BJ (cell line): ENCODE data around the gene ISG20L2. TPM values are rescaled to one million over a fixed set of nuclear protein-coding genes. Genes with fewer than 3 reads are reported as not detected.

Experiments used
- CTCF ChIA-PET: fragments of 350-600 bp; formaldehyde crosslinking; extraction: SDS; loops from one replicate; lab custom pipeline; 2021; ENCODE audit warnings: antibody characterized with exemption, inconsistent platforms; lab: Yijun Ruan, JAX
- POLR2A ChIA-PET: fragments of 300-600 bp; sonication (Branson Sonifier 250); formaldehyde crosslinking; extraction: SDS; loops from one replicate; lab custom pipeline; 2021; ENCODE audit warnings: antibody characterized with exemption; lab: Charles Lee
- DNase-seq: peaks from one replicate; pipeline ENCODE4 v3.0.0-alpha.2; 2011; ENCODE audit warnings: low read depth
- H3K27me3 ChIP-seq: 2 replicates; pipeline ENCODE4 v1.6.0; 2011; ENCODE audit warnings: low read length; ENCODE audit not compliant: control insufficient read depth, insufficient read depth
- H3K36me3 ChIP-seq: 2 replicates; pipeline ENCODE4 v1.5.1; 2011; ENCODE audit warnings: low read length; ENCODE audit not compliant: control insufficient read depth, insufficient read depth
- H3K4me3 ChIP-seq: 2 replicates; pipeline ENCODE4 v1.5.1; 2011; ENCODE audit warnings: low read depth, mild to moderate bottlenecking, control low read depth, low read length
- CTCF ChIP-seq: IDR thresholded peaks from 2 replicates; pipeline ENCODE4 v1.5.1; 2011; ENCODE audit warnings: low read depth, mild to moderate bottlenecking, control low read depth, inconsistent platforms, low read length, moderate library complexity; ENCODE audit not compliant: insufficient read depth
- polyA plus RNA-seq: library from polyadenylated mRNA; depleted of rRNA; stranded (reverse); fragments of >200 nt; gene quantifications from 2 replicates; pipeline ENCODE4 v1.2.3, GENCODE V29; 2011

The ISG20L2 gene
- polyA plus RNA-seq, 1 experiment = 36.6 TPM

- no peak for DNase-seq
- H3K27me3 ChIP-seq = no peaks in the 10 kb centered on the region
- TF ChIP-seq CTCF = no peak
- CTCF ChIA-PET = interaction anchor here (0.5 to 31.9 kb wide), 36 partner anchors 12 to 243 kb away, joined by 3 to 1556 read pairs (median 7); partner anchors contain the start of genes CRABP2, HDGF, INSRR and ISG20L2
- POLR2A ChIA-PET = interaction anchor here (0.6 to 1.9 kb wide), 3 partner anchors 29 to 38 kb away, joined by 6 to 9 read pairs (median 8); partner anchors contain the start of genes ISG20L2 and METTL25B
- no peaks in the 10 kb centered on the region for H3K36me3 ChIP-seq
- H3K4me3 ChIP-seq = no peak overlapping the region
Measured at GRCh38 chr1:156689953-156690674, 38.5 kb downstream of the ISG20L2 start.

- peak overlapping the region; percentile 15; the same call in 1 of the 2 replicates for H3K4me3 ChIP-seq
- no peaks in the 10 kb centered on the region for H3K36me3 ChIP-seq
- DNase-seq = no peak
- ChIA-PET POLR2A (interaction anchor here (0.6 to 1.9 kb wide), 4 partner anchors 29 to 52 kb away, joined by 3 to 9 read pairs (median 7); partner anchors contain the start of genes ISG20L2, METTL25B and MRPL24), CTCF (interaction anchor here (0.5 to 31.9 kb wide), 42 partner anchors 11 to 244 kb away, joined by 3 to 1556 read pairs (median 6); partner anchors contain the start of genes CRABP2, HDGF, INSRR and ISG20L2)
- TF ChIP-seq CTCF = peak; percentile 95
- no peaks in the 10 kb centered on the region for H3K27me3 ChIP-seq
Measured at GRCh38 chr1:156689035-156689952, 39.3 kb downstream of the ISG20L2 start.

- TF ChIP-seq CTCF = peak; percentile 23; the same call in 1 of the 2 replicates
- Histone ChIP-seq H3K36me3 (no peaks in the 10 kb centered on the region), H3K27me3 (no peaks in the 10 kb centered on the region), H3K4me3 (no peak overlapping the region)
- DNase-seq = no peak
- CTCF ChIA-PET = interaction anchor here (0.8 to 31.9 kb wide), 7 partner anchors 6 to 244 kb away, joined by 3 to 1556 read pairs (median 117); partner anchors contain the start of genes CRABP2, INSRR, ISG20L2 and METTL25B
- POLR2A ChIA-PET = no interaction called here
Measured at GRCh38 chr1:156684227-156684782, 44.3 kb downstream of the ISG20L2 start.

GRCh38 chr1:156682166-156682890 is 46.2 kb downstream of the ISG20L2 start:
- DNase-seq = no peak
- no peak for TF ChIP-seq CTCF
- CTCF ChIA-PET = interaction anchor here (0.9 to 31.9 kb wide), 7 partner anchors 6 to 208 kb away, joined by 3 to 1556 read pairs (median 117); partner anchors contain the start of genes CRABP2, ISG20L2, METTL25B and NTRK1
- Histone ChIP-seq H3K27me3 (no peaks in the 10 kb centered on the region), H3K36me3 (no peaks in the 10 kb centered on the region), H3K4me3 (no peak overlapping the region)
- POLR2A ChIA-PET = interaction anchor here (0.6 kb wide), 1 partner anchor 26 kb away, joined by 3 read pairs; no protein-coding TSS in a partner anchor
